Panc1 (cell line): ENCODE results near the gene IBTK. TPM values are rescaled to one million over a fixed set of nuclear protein-coding genes. Genes with fewer than 3 reads are reported as not detected.

Experiments used
- ATAC-seq: fragments of 200-7000 bp; cut with Tn5 transposase; 2 replicates; pipeline ENCODE4 v1.9.1; 2020; ENCODE audit warnings: mild to moderate bottlenecking, moderate library complexity
- BruUV-seq: library from RNA; stranded (reverse); fragments of 400-500 nt; replicated peaks from 2 replicates; lab custom pipeline; 2021; lab: Mats Ljungman, UMichigan
- CTCF ChIA-PET: fragments of 300-600 bp; sonication (Branson Sonifier 250); formaldehyde crosslinking; loops from one replicate; lab custom pipeline; 2022; ENCODE audit warnings: antibody characterized with exemption; lab: Charles Lee
- POLR2A ChIA-PET: fragments of 300-600 bp; sonication (Branson Sonifier 250); formaldehyde crosslinking; loops from one replicate; lab custom pipeline; 2022; ENCODE audit warnings: antibody characterized with exemption; lab: Charles Lee
- DNase-seq: peaks from one replicate; pipeline ENCODE4 v3.0.0-alpha.2; 2010; ENCODE audit warnings: low read depth, low spot score
- H3K27ac ChIP-seq: 2 replicates; pipeline ENCODE4 v1.5.1; 2011; ENCODE audit warnings: mild to moderate bottlenecking, low read length, inconsistent platforms
- H3K27me3 ChIP-seq: fragments of 200-500 bp; sonication (Bioruptor generic); 2 replicates; pipeline ENCODE4 v1.6.0; 2014; ENCODE audit warnings: low read length, inconsistent platforms; ENCODE audit not compliant: control insufficient read depth, insufficient read depth
- H3K36me3 ChIP-seq: fragments of 200-500 bp; sonication (Bioruptor generic); 2 replicates; pipeline ENCODE4 v1.5.1; 2014; ENCODE audit warnings: inconsistent platforms, mild to moderate bottlenecking, low read length, moderate library complexity; ENCODE audit not compliant: control insufficient read depth, insufficient read depth
- H3K4me1 ChIP-seq: 2 replicates; pipeline ENCODE4 v1.5.1; 2011; ENCODE audit warnings: inconsistent platforms, mild to moderate bottlenecking, low read length, moderate library complexity; ENCODE audit not compliant: control insufficient read depth, insufficient read depth
- H3K4me3 ChIP-seq, 2 experiments: 2 replicates each; pipeline ENCODE4 v1.5.1; 2011 to 2012; ENCODE audit warnings: low read depth in 2 of 2, low read length in 2 of 2, mild to moderate bottlenecking in 2 of 2, inconsistent platforms in 1 of 2, moderate library complexity in 1 of 2
- H3K9me3 ChIP-seq: fragments of 200-500 bp; sonication (Bioruptor generic); 2 replicates; pipeline ENCODE4 v1.5.1; 2014; ENCODE audit warnings: low read depth, mild to moderate bottlenecking, inconsistent platforms, low read length, moderate library complexity; ENCODE audit not compliant: control insufficient read depth, insufficient read depth
- CTCF ChIP-seq: fragments of 450-650 bp; IDR thresholded peaks from 2 replicates; pipeline ENCODE4 v1.5.1; 2017; ENCODE audit warnings: mild to moderate bottlenecking
- POLR2AphosphoS5 ChIP-seq: IDR thresholded peaks from 2 replicates; pipeline ENCODE4 v1.6.1; 2012; ENCODE audit warnings: mild to moderate bottlenecking, low read depth, low read length, moderate library complexity
- REST ChIP-seq, 2 experiments: IDR thresholded peaks; 2 replicates each; pipeline ENCODE4 v1.6.1; 2011 to 2012; ENCODE audit warnings: low read depth in 2 of 2, control low read depth in 1 of 2, low read length in 1 of 2, mild to moderate bottlenecking in 1 of 2, moderate library complexity in 1 of 2; ENCODE audit not compliant: insufficient read depth in 1 of 2
- SIN3A ChIP-seq: IDR thresholded peaks from 2 replicates; pipeline ENCODE4 v1.6.1; 2012; ENCODE audit warnings: low read depth, mild to moderate bottlenecking, low read length, moderate library complexity, borderline replicate concordance; ENCODE audit not compliant: insufficient read depth
- TCF7L2 ChIP-seq: IDR thresholded peaks from 2 replicates; pipeline ENCODE4 v1.6.1; 2011; ENCODE audit warnings: mild to moderate bottlenecking, low read depth, low read length, inconsistent platforms
- in situ Hi-C: cut with HindIII; loops from 2 replicates; pipeline ENCODE4 v1.10.0; 2016; ENCODE audit warnings: low sequenced_read_pairs, low pct_unique_long_range_greater_than_20kb
- intact Hi-C: fragments of 100-400 bp; cut with micrococcal nuclease; formaldehyde crosslinking; loops from one replicate; pipeline ENCODE4 v1.10.0; 2022; ENCODE audit not compliant: unreplicated experiment
- total RNA-seq: library from RNA; stranded (reverse); gene quantifications from one replicate; pipeline ENCODE4 v1.2.1, GENCODE V29; 2021; ENCODE audit not compliant: unreplicated experiment

The IBTK gene
- total RNA-seq, 1 experiment from 2014 or later, result 73.2 TPM

- DNase-seq, result no peak
- Histone ChIP-seq H3K36me3 (peaks cover 33% of the 10 kb centered on the region), H3K9me3 (no peaks in the 10 kb centered on the region), H3K27me3 (no peaks in the 10 kb centered on the region), H3K4me3 (no peak overlapping the region), H3K4me1 (no peaks in the 10 kb centered on the region), H3K27ac (no peak overlapping the region)
- no peak for TF ChIP-seq TCF7L2
- no peak for TF ChIP-seq REST (IDR thresholded peaks at IDR 0.05; ENCODE audit: insufficient read depth in 1 of 2, low read depth in 2 of 2, low read length in 1 of 2)
- no peak for TF ChIP-seq CTCF
- ATAC-seq, result no peak
- CTCF ChIA-PET, result no interaction called here
- intact Hi-C loops, result no loop called here
- in situ Hi-C loops, result no loop called here
- POLR2A ChIA-PET, result interaction anchor here (0.7 kb wide), 1 partner anchor 11 kb away, joined by 3 read pairs; no protein-coding TSS in a partner anchor
- BruUV-seq, result no TSS peak
These were observed 36.2 kb downstream of the IBTK start for GRCh38 chr6:82211326-82211725.

- no peak for DNase-seq
- BruUV-seq, result no TSS peak
- in situ Hi-C loops, result no loop called here
- Histone ChIP-seq H3K27me3 (no peaks in the 10 kb centered on the region), H3K36me3 (peaks cover 29% of the 10 kb centered on the region), H3K4me1 (no peaks in the 10 kb centered on the region), H3K9me3 (no peaks in the 10 kb centered on the region), H3K27ac (no peak overlapping the region), H3K4me3 (no peak overlapping the region)
- intact Hi-C loops, result no loop called here
- TF ChIP-seq SIN3A (no peak), CTCF (no peak), REST (IDR thresholded peaks at IDR 0.05; ENCODE audit: insufficient read depth in 1 of 2, low read depth in 2 of 2, low read length in 1 of 2) (no peak), POLR2AphosphoS5 (no peak), TCF7L2 (no peak)
- CTCF ChIA-PET, result no interaction called here
- POLR2A ChIA-PET, result no interaction called here
- no peak for ATAC-seq
These were observed 38.6 kb downstream of the IBTK start for GRCh38 chr6:82208913-82209312.
